ENCODE data around the gene SLC52A3.
A peak's percentile ranks its signal among the peaks of the same experiment; 100 is the strongest.

The SLC52A3 gene

DNA sequence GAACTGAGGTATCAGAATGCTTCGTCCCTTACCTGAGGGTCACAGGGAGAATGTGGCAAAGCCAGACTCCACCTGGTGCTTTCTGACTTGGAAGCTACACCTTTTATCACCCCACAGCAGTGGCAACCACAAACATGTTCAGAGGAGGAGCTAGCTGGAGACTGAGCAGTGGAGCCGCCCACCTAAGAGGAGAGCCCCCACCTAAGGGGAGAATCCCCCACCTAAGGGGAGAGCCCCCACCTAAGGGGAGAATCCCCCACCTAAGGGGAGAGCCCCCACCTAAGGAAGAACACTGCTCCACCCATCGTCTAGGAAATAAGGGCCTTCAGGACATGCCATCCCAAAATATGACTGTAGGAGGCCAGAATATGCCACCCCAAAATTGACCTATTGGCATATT lies 4.0 kb downstream of the SLC52A3 start:
- Histone ChIP-seq H3K27ac (no peak overlapping the region), H3K27me3 (peaks cover 0 to 30% of the 10 kb centered on the region in 2 donors), H3K9me3 (no peaks in the 10 kb centered on the region), H3K36me3 (peaks cover 0 to 4% (median 0%) of the 10 kb centered on the region in 3 donors), H3K4me3 (no peak overlapping the region), H3K4me1 (no peaks in the 10 kb centered on the region)
- intact Hi-C loops (cut with DNase I; ENCODE audit: low total_unique reads) = no loop called here
- DNase-seq = no peak
- TF ChIP-seq, protein P1, sequence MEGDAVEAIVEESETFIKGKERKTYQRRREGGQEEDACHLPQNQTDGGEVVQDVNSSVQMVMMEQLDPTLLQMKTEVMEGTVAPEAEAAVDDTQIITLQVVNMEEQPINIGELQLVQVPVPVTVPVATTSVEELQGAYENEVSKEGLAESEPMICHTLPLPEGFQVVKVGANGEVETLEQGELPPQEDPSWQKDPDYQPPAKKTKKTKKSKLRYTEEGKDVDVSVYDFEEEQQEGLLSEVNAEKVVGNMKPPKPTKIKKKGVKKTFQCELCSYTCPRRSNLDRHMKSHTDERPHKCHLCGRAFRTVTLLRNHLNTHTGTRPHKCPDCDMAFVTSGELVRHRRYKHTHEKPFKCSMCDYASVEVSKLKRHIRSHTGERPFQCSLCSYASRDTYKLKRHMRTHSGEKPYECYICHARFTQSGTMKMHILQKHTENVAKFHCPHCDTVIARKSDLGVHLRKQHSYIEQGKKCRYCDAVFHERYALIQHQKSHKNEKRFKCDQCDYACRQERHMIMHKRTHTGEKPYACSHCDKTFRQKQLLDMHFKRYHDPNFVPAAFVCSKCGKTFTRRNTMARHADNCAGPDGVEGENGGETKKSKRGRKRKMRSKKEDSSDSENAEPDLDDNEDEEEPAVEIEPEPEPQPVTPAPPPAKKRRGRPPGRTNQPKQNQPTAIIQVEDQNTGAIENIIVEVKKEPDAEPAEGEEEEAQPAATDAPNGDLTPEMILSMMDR (IDR thresholded peaks at IDR 0.05) = no peak

DNA sequence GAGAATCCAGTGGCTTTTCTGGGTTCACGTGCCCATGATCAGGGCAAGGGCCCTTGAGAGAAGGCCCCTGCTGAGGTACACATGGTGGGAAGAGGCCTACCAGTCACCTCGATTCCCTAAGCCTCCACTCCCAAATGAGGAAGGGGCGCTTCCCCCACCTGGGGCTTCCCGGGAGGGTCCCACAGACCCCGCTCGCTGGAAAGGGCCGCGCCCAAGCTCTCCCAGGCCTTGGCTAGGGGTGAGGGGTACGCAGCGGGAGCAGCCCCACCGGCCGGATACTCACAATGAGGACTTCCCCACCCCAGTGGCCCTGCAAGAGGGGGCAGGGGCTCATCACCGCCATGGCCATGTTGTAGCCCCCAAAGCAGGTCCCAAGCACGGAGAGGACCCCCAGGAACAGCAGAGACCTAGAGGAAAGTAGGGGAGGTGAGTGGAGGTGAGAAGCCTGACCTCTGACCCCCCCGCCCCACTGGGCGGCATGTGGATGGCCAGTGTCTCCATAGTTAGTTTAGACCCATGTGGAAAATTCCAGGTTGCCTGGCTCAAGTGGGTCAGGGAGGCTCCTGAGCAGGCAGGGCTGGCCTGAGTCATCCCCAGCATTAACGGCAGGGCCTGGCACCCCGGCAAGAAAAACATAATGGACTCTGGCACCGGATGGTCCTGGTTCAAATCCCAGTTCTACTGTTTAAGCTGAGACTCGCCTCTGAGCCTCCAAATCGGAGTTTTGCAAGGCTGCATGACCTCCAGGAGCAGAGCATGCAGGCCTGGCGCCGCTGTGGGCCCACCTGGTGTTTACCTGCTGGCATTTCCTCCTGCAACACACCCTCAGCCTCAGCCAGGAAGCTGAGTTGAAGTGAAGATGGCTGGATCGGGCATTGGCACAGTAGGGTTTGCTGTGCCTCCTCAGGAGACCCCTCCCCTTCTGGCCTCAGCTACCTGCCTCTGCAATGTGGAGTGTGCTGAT lies 6.6 kb downstream of the SLC52A3 start:
- peak in 1 of 2 donors; percentile 58 for DNase-seq
- H3K4me3 ChIP-seq = no peak overlapping the region
- peaks cover 0 to 4% (median 0%) of the 10 kb centered on the region in 3 donors for H3K36me3 ChIP-seq
- TF ChIP-seq, protein P1 (IDR thresholded peaks at IDR 0.05) = no peak
- H3K9me3 ChIP-seq = no peaks in the 10 kb centered on the region
- intact Hi-C loops (cut with DNase I; ENCODE audit: low total_unique reads) = no loop called here
- H3K27me3 ChIP-seq = peaks cover 0 to 30% of the 10 kb centered on the region in 2 donors
- no peak overlapping the region for H3K27ac ChIP-seq
- H3K4me1 ChIP-seq = no peaks in the 10 kb centered on the region

DNA sequence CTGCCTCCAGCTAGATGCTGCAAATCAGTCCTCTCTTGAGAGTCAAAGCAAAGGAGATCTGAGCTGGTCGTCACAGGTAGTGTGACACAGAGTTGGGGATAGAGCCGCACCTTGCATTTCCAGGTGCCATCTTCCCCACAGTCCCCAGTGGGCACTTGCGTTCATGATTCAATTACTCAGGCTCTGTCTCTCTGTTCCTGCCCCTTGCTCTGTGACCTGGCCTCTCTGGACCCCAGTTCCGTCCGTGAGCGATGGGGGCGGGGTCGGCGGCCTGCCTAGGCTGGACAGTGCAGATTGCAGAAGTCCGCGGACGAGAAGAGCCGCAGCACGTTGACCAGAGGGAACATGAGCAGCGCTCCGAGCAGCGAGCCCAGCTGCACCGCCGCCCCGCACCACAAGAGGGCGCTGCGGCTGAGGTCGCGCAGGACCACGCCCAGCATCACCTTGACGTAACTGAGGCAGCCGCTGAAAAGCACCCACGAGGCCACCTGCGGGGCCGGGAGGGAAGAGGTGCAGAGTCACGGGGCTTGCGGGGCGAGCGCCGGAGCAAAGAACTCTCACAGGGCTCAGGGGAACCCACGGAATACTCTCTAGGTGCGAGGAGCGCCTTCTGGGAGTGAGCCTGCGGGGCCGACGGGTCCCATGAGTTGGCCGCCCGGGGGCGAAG lies 7.4 kb downstream of the SLC52A3 start:
- H3K27me3 ChIP-seq = peaks cover 0 to 30% of the 10 kb centered on the region in 2 donors
- no peaks in the 10 kb centered on the region for H3K4me1 ChIP-seq
- no peaks in the 10 kb centered on the region for H3K9me3 ChIP-seq
- no peak overlapping the region for H3K4me3 ChIP-seq
- TF ChIP-seq, protein P1 (IDR thresholded peaks at IDR 0.05) = peak in 1 of 2 experiments; percentile 16
- peaks cover 0 to 4% (median 0%) of the 10 kb centered on the region in 3 donors for H3K36me3 ChIP-seq
- DNase-seq = no peak
- H3K27ac ChIP-seq = no peak overlapping the region
- intact Hi-C loops (cut with DNase I; ENCODE audit: low total_unique reads) = no loop called here

DNA sequence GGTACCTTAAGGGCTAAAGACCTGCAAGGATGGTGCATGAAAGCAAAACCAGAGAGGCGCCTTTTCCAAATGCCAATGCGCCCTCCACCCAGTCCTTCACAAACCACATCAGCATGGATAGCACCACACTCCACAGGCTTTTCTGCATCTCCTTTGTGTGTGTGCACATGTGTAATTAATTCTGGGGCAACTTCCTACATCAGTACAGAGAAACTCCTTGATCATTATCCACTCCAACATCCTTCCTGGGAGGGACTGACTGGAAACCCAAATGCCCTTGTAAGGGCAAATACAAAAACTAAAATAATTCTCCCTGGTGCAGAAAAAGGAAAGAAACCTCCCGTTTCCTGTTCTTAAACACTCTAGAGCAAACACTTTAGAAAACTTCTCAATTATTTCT lies 10.8 kb downstream of the SLC52A3 start:
- H3K36me3 ChIP-seq = no peaks in the 10 kb centered on the region
- peaks cover 0 to 22% of the 10 kb centered on the region in 2 donors for H3K27me3 ChIP-seq
- intact Hi-C loops (cut with DNase I; ENCODE audit: low total_unique reads) = no loop called here
- TF ChIP-seq, protein P1 (IDR thresholded peaks at IDR 0.05) = no peak
- no peak overlapping the region for H3K27ac ChIP-seq
- H3K9me3 ChIP-seq = no peaks in the 10 kb centered on the region
- H3K4me1 ChIP-seq = no peaks in the 10 kb centered on the region
- no peak overlapping the region for H3K4me3 ChIP-seq
- DNase-seq = no peak

DNA sequence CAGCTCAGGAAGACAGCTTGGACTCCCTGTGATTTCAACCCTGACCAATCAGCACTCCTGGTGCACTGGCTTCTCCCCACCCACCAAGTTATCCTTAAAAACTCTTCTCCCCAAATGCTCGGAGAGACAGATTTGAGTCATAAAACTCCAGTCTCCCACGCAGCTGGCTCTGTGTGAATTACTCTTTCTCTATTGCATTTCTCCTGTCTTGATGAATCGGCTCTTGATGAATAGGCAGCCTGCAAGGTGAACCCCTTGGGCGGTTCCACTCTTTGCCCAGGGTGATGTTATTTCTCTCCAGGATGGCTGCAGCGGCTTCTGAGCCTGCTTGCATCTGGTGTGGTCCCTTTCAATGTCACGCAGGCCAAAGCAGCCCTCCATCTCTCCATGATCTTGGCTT lies 12.4 kb downstream of the SLC52A3 start:
- Histone ChIP-seq H3K4me1 (no peaks in the 10 kb centered on the region), H3K4me3 (no peak overlapping the region), H3K27ac (no peak overlapping the region), H3K36me3 (no peaks in the 10 kb centered on the region), H3K9me3 (no peaks in the 10 kb centered on the region), H3K27me3 (peaks cover 0 to 13% of the 10 kb centered on the region in 2 donors)
- TF ChIP-seq, protein P1 (IDR thresholded peaks at IDR 0.05) = no peak
- intact Hi-C loops (cut with DNase I; ENCODE audit: low total_unique reads) = no loop called here
- DNase-seq = no peak
